Hepatocyte (in vitro differentiated cells): ENCODE results near the gene S100A11. TPM values are rescaled to one million over a fixed set of nuclear protein-coding genes. Genes with fewer than 3 reads are reported as not detected.

ENCODE experiments used
- DNase-seq: peaks from one replicate; pipeline ENCODE4 v3.0.0-alpha.2; 2016; ENCODE audit warnings: low spot score
- H2AFZ ChIP-seq: fragments of 200-600 bp; sonication (generic); 2 replicates; pipeline ENCODE4 v1.6.0; 2016; ENCODE audit warnings: antibody characterized with exemption, mild to moderate bottlenecking
- H3K27ac ChIP-seq: fragments of 200-600 bp; sonication (generic); 2 replicates; pipeline ENCODE4 v1.5.1; 2016; ENCODE audit warnings: mild to moderate bottlenecking
- H3K27me3 ChIP-seq: fragments of 200-600 bp; sonication (generic); 2 replicates; pipeline ENCODE4 v1.6.1; 2016
- H3K36me3 ChIP-seq: fragments of 200-600 bp; sonication (generic); replicated peaks from 2 replicates; pipeline ENCODE4 v1.5.1; 2016; ENCODE audit warnings: low read depth; ENCODE audit not compliant: insufficient read depth
- H3K4me1 ChIP-seq: fragments of 200-600 bp; sonication (generic); 2 replicates; pipeline ENCODE4 v1.5.1; 2016; ENCODE audit warnings: mild to moderate bottlenecking, moderate library complexity; ENCODE audit not compliant: insufficient read depth
- H3K4me2 ChIP-seq: fragments of 200-600 bp; sonication (generic); 2 replicates; pipeline ENCODE4 v1.6.0; 2016
- H3K4me3 ChIP-seq: fragments of 200-600 bp; sonication (generic); 2 replicates; pipeline ENCODE4 v1.5.1; 2016; ENCODE audit warnings: mild to moderate bottlenecking
- H3K79me2 ChIP-seq: fragments of 200-600 bp; sonication (generic); 2 replicates; pipeline ENCODE4 v1.6.0; 2017; ENCODE audit warnings: mild to moderate bottlenecking
- H3K9me2 ChIP-seq: fragments of 200-600 bp; sonication (generic); replicated peaks from 2 replicates; pipeline ENCODE4 v1.6.0; 2017; ENCODE audit warnings: mild to moderate bottlenecking; ENCODE audit not compliant: insufficient read depth
- H3K9me3 ChIP-seq: fragments of 200-600 bp; sonication (generic); 2 replicates; pipeline ENCODE4 v1.5.1; 2016; ENCODE audit warnings: low read depth, mild to moderate bottlenecking
- H4K20me1 ChIP-seq: fragments of 200-600 bp; sonication (generic); 2 replicates; pipeline ENCODE4 v1.6.0; 2016; ENCODE audit warnings: mild to moderate bottlenecking; ENCODE audit not compliant: insufficient read depth, poor library complexity, severe bottlenecking
- CTCF ChIP-seq: fragments of 200-600 bp; sonication (generic); IDR thresholded peaks from 2 replicates; pipeline ENCODE4 v1.5.1; 2016; ENCODE audit warnings: antibody characterized with exemption, mild to moderate bottlenecking; ENCODE audit not compliant: poor library complexity
- EZH2 ChIP-seq: fragments of 200-600 bp; sonication (generic); IDR thresholded peaks from 2 replicates; pipeline ENCODE4 v1.6.1; 2016; ENCODE audit warnings: antibody characterized with exemption, mild to moderate bottlenecking, borderline replicate concordance
- EZH2phosphoT487 ChIP-seq: fragments of 200-600 bp; sonication (generic); IDR thresholded peaks from one replicate; pipeline ENCODE4 v1.6.1; 2018; ENCODE audit warnings: antibody characterized with exemption, mild to moderate bottlenecking, low read depth, moderate library complexity; ENCODE audit not compliant: unreplicated experiment, severe bottlenecking
- WGBS: methylation state at CpG from one replicate; pipeline ENCODE4 v1.1.6; 2016; ENCODE audit warnings: low lambda C conversion rate; ENCODE audit errors: missing lambda C conversion rate; 5-methylcytosine and 5-hydroxymethylcytosine counted together
- polyA plus RNA-seq: library from polyadenylated mRNA; unstranded; fragments of >200 nt; fragmentation: Nextera tagmentation; extraction: Ambion mirVana; gene quantifications from 2 replicates; pipeline ENCODE4 v1.2.1, GENCODE V29; 2016
- total RNA-seq: library from RNA; depleted of rRNA; stranded (reverse); fragments of >200 nt; gene quantifications from 2 replicates; pipeline ENCODE4 v1.2.3, GENCODE V29; 2014

S100A11 gene
- total and polyA plus RNA-seq, 2 experiments from 2014 or later, result 258 to 1,491 TPM

DNA sequence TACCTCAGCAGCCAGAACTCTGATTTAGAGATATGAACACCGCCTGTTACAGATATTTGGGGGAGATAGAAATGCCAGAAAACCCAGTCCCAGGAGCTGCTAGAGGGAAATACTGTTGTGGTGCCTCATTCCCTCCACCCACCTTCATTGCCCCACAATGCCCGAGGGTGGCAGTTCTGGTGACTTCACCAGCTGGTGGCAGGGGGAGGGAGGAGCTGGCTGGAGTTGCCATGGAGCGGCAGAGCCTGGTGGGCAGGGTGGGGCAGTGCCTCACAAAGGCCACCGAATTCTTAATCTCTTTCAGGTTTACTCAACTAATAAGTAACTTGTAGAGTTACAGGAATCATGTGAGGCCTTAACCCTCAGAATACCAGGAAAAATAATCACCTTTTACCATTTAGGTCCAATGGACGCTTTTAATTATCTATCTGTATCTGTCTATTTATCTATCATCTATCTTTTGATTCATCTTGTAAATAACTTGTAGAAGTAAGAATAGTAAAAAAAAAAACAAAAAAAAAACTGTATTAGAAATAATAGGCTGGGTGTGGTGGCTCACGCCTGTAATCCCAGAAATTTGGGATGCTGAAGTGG is 11.7 kb upstream of the S100A11 start:
- TF ChIP-seq EZH2, result no peak
- no peak for TF ChIP-seq EZH2phosphoT487
- TF ChIP-seq CTCF, result no peak
- Histone ChIP-seq H3K4me2 (peak overlapping the region; percentile 64), H3K4me1 (peaks cover 16% of the 10 kb centered on the region), H3K9me2 (no peaks in the 10 kb centered on the region), H3K4me3 (no peak overlapping the region), H3K27me3 (no peaks in the 10 kb centered on the region), H3K27ac (peak overlapping the region; percentile 97), H3K79me2 (no peaks in the 10 kb centered on the region), H4K20me1 (no peaks in the 10 kb centered on the region), H2AFZ (peak overlapping the region; percentile 22), H3K9me3 (no peaks in the 10 kb centered on the region), H3K36me3 (no peaks in the 10 kb centered on the region)
- DNase-seq, result peak; percentile 80
- 39% methylated on average over 6 of the region's 6 CpGs for WGBS

GRCh38 chr1:152047730-152048415 is 11.1 kb upstream of the S100A11 start:
- peak; percentile 93 for DNase-seq
- TF ChIP-seq EZH2, result no peak
- TF ChIP-seq EZH2phosphoT487, result no peak
- peak; percentile 61 for TF ChIP-seq CTCF
- H3K27me3 ChIP-seq, result no peaks in the 10 kb centered on the region
- H3K36me3 ChIP-seq, result no peaks in the 10 kb centered on the region
- no peaks in the 10 kb centered on the region for H3K79me2 ChIP-seq
- peaks cover 16% of the 10 kb centered on the region for H3K4me1 ChIP-seq
- peak overlapping the region; percentile 97 for H3K27ac ChIP-seq
- peak overlapping the region; percentile 22 for H2AFZ ChIP-seq
- no peaks in the 10 kb centered on the region for H4K20me1 ChIP-seq
- H3K9me3 ChIP-seq, result no peaks in the 10 kb centered on the region
- no peak overlapping the region for H3K4me3 ChIP-seq
- no peaks in the 10 kb centered on the region for H3K9me2 ChIP-seq
- 2% methylated on average over 13 of the region's 13 CpGs for WGBS
- H3K4me2 ChIP-seq, result peak overlapping the region; percentile 64

GRCh38 chr1:152047413-152047729 is 10.6 kb upstream of the S100A11 start:
- no peaks in the 10 kb centered on the region for H3K9me3 ChIP-seq
- H3K79me2 ChIP-seq, result no peaks in the 10 kb centered on the region
- peaks cover 16% of the 10 kb centered on the region for H3K4me1 ChIP-seq
- no peaks in the 10 kb centered on the region for H4K20me1 ChIP-seq
- H2AFZ ChIP-seq, result peak overlapping the region; percentile 18
- 53% methylated on average over 5 of the region's 5 CpGs for WGBS
- DNase-seq, result no peak
- H3K27ac ChIP-seq, result peak overlapping the region; percentile 97
- no peaks in the 10 kb centered on the region for H3K36me3 ChIP-seq
- peak overlapping the region; percentile 64 for H3K4me2 ChIP-seq
- H3K4me3 ChIP-seq, result no peak overlapping the region
- no peaks in the 10 kb centered on the region for H3K27me3 ChIP-seq
- no peak for TF ChIP-seq CTCF
- no peak for TF ChIP-seq EZH2
- no peak for TF ChIP-seq EZH2phosphoT487
- no peaks in the 10 kb centered on the region for H3K9me2 ChIP-seq
